HCT116 (cell line): ENCODE results near the gene HOXA7. TPM values are rescaled to one million over a fixed set of nuclear protein-coding genes. Genes with fewer than 3 reads are reported as not detected.
A peak's percentile ranks its signal among the peaks of the same experiment; 100 is the strongest.

ENCODE experiments used
- ATAC-seq: fragments of 200-7000 bp; cut with Tn5 transposase; 2 replicates; pipeline ENCODE4 v1.9.1; 2020; ENCODE audit warnings: mild to moderate bottlenecking, moderate library complexity
- BruUV-seq: library from RNA; stranded (reverse); fragments of 400-500 nt; replicated peaks from 2 replicates; lab custom pipeline; 2021; lab: Mats Ljungman, UMichigan
- CTCF ChIA-PET: fragments of 300-600 bp; sonication (Branson Sonifier 250); formaldehyde crosslinking; loops from one replicate; lab custom pipeline; 2021; ENCODE audit warnings: antibody characterized with exemption; lab: Charles Lee
- POLR2A ChIA-PET: fragments of 300-600, 350-600 bp; sonication (Branson Sonifier 250); formaldehyde crosslinking; loops from one replicate; lab custom pipeline; 2021; ENCODE audit warnings: antibody characterized with exemption; lab: Charles Lee
- RAD21 ChIA-PET, 2 experiments: fragments of 300-600 bp; sonication (Branson Sonifier 250); formaldehyde crosslinking; loops; one replicate each; lab custom pipeline; 2023; ENCODE audit warnings: low total read pairs in 2 of 2; ENCODE audit not compliant: uncharacterized antibody in 2 of 2, unreplicated experiment in 2 of 2, low non-redundant PET in 1 of 2; lab: Charles Lee
- DNase-seq: peaks from one replicate; pipeline ENCODE4 v3.0.0-alpha.2; 2010; ENCODE audit warnings: low read depth, low spot score
- H2AFZ ChIP-seq: fragments of 200-600 bp; shearing (Covaris generic), sonication (generic); 2 replicates; pipeline ENCODE4 v1.6.1; 2017; ENCODE audit warnings: low read depth, mixed run types, mixed read lengths, antibody characterized with exemption, low read length; ENCODE audit not compliant: poor library complexity, severe bottlenecking
- H3K27ac ChIP-seq: 2 replicates; pipeline ENCODE4 v1.5.1; 2012; ENCODE audit warnings: low read depth, low read length
- H3K27me3 ChIP-seq: fragments of 200-600 bp; sonication (generic); 2 replicates; pipeline ENCODE4 v1.6.1; 2016; ENCODE audit warnings: mixed run types, low read length, mixed read lengths; ENCODE audit not compliant: insufficient read depth
- H3K36me3 ChIP-seq, 2 experiments: fragments of 200-500 bp in 1 of 2; fragments of 200-600 bp in 1 of 2; sonication (Bioruptor generic) in 1 of 2; sonication (generic) in 1 of 2; 2 replicates each; pipeline versions ENCODE4 v1.5.1 to v1.6.1; 2014 to 2016; ENCODE audit warnings: low read length in 2 of 2, inconsistent platforms in 1 of 2, mixed read lengths in 1 of 2, mixed run types in 1 of 2; ENCODE audit not compliant: insufficient read depth in 2 of 2, control insufficient read depth in 1 of 2
- H3K4me1 ChIP-seq, 2 experiments: fragments of 200-600 bp in 1 of 2; sonication (generic) in 1 of 2; 2 replicates each; pipeline versions ENCODE4 v1.5.1 to v1.6.1; 2012 to 2017; ENCODE audit warnings: low read length in 2 of 2, inconsistent platforms in 1 of 2, mild to moderate bottlenecking in 1 of 2, mixed read lengths in 1 of 2, mixed run types in 1 of 2, moderate library complexity in 1 of 2; ENCODE audit not compliant: insufficient read depth in 2 of 2, control insufficient read depth in 1 of 2
- H3K4me2 ChIP-seq: fragments of 200-600 bp; sonication (generic); 2 replicates; pipeline ENCODE4 v1.6.1; 2017; ENCODE audit warnings: mixed run types, low read length, mixed read lengths
- H3K4me3 ChIP-seq, 2 experiments: fragments of 200-600 bp in 1 of 2; sonication (generic) in 1 of 2; replicated peaks in 1 of 2; 2 replicates each; pipeline ENCODE4 v1.5.1; 2011 to 2016; ENCODE audit warnings: low read length in 2 of 2, control low read depth in 1 of 2, low read depth in 1 of 2, mild to moderate bottlenecking in 1 of 2, mixed read lengths in 1 of 2, mixed run types in 1 of 2
- H3K79me2 ChIP-seq: fragments of 200-600 bp; sonication (generic); 2 replicates; pipeline ENCODE4 v1.6.1; 2017; ENCODE audit warnings: mild to moderate bottlenecking, mixed run types, low read length, moderate library complexity, mixed read lengths; ENCODE audit not compliant: insufficient read depth
- H3K9ac ChIP-seq: fragments of 200-600 bp; sonication (generic); 2 replicates; pipeline ENCODE4 v1.6.1; 2016; ENCODE audit warnings: low read length, mixed read lengths
- H3K9me2 ChIP-seq: fragments of 200-600 bp; sonication (generic), shearing (Covaris generic); 2 replicates; pipeline ENCODE4 v1.6.1; 2017; ENCODE audit warnings: mixed run types, mild to moderate bottlenecking, moderate library complexity; ENCODE audit not compliant: insufficient read depth
- H3K9me3 ChIP-seq, 2 experiments: fragments of 200-500 bp in 1 of 2; fragments of 200-600 bp in 1 of 2; sonication (Bioruptor generic) in 1 of 2; sonication (generic) in 1 of 2; 2 replicates each; pipeline ENCODE4 v1.6.1; 2014 to 2017; ENCODE audit warnings: low read length in 2 of 2, mixed read lengths in 2 of 2, inconsistent platforms in 1 of 2, low read depth in 1 of 2, mild to moderate bottlenecking in 1 of 2, mixed run types in 1 of 2, moderate library complexity in 1 of 2; ENCODE audit not compliant: control insufficient read depth in 1 of 2, insufficient read depth in 1 of 2
- H4K20me1 ChIP-seq: fragments of 200-600 bp; sonication (generic), shearing (Covaris generic); 2 replicates; pipeline ENCODE4 v1.6.1; 2017; ENCODE audit warnings: mixed run types, mild to moderate bottlenecking, moderate library complexity; ENCODE audit not compliant: insufficient read depth
- CBX3 ChIP-seq: IDR thresholded peaks from 2 replicates; pipeline ENCODE4 v1.6.1; 2012; ENCODE audit warnings: low read depth
- CEBPB ChIP-seq: IDR thresholded peaks from 2 replicates; pipeline ENCODE4 v1.6.1; 2012; ENCODE audit warnings: low read depth
- FOSL1 ChIP-seq: IDR thresholded peaks from 2 replicates; pipeline ENCODE4 v1.6.1; 2012; ENCODE audit warnings: low read depth
- JUND ChIP-seq: IDR thresholded peaks from 2 replicates; pipeline ENCODE4 v1.6.1; 2012
- MAX ChIP-seq: IDR thresholded peaks from 2 replicates; pipeline ENCODE4 v1.6.1; 2012
- SIN3A ChIP-seq: IDR thresholded peaks from 2 replicates; pipeline ENCODE4 v1.6.1; 2012; ENCODE audit warnings: low read depth
- SRF ChIP-seq: IDR thresholded peaks from 2 replicates; pipeline ENCODE4 v1.6.1; 2012; ENCODE audit warnings: low read depth
- YY1 ChIP-seq: IDR thresholded peaks from 2 replicates; pipeline ENCODE4 v1.6.1; 2011; ENCODE audit warnings: low read length, low read depth, moderate library complexity, mild to moderate bottlenecking; ENCODE audit not compliant: insufficient replicate concordance; ENCODE audit errors: extremely low read depth
- ZFX ChIP-seq: fragments of 450-650 bp; IDR thresholded peaks from 2 replicates; pipeline ENCODE4 v1.6.1; 2017
- ZNF274 ChIP-seq: fragments of 200-500 bp; sonication (Bioruptor generic); IDR thresholded peaks from 2 replicates; pipeline ENCODE4 v1.6.1; 2014; ENCODE audit warnings: mild to moderate bottlenecking, low read depth, low read length, inconsistent platforms
- intact Hi-C: fragments of 100-400 bp; cut with micrococcal nuclease; formaldehyde crosslinking; loops from 2 replicates; pipeline ENCODE4 v1.10.0; 2022
- total RNA-seq: library from RNA; stranded (reverse); gene quantifications from one replicate; pipeline ENCODE4 v1.2.1, GENCODE V29; 2021; ENCODE audit not compliant: unreplicated experiment

The HOXA7 gene
- total RNA-seq, 1 experiment from 2014 or later, result 15.0 TPM

- DNase-seq, result no peak
- H3K4me3 ChIP-seq, result no peak overlapping the region
- no TSS peak for BruUV-seq
- TF ChIP-seq CEBPB, result no peak
- TF ChIP-seq SIN3A, result no peak
- TF ChIP-seq SRF, result no peak
- TF ChIP-seq ZNF274, result no peak
- TF ChIP-seq ZFX, result no peak
- no peak for TF ChIP-seq YY1
- no peak for TF ChIP-seq FOSL1
- TF ChIP-seq CBX3, result no peak
- no peak for TF ChIP-seq JUND
- TF ChIP-seq MAX, result no peak
- TF ChIP-seq, all 23 proteins: peak for 0
- POLR2A ChIA-PET, result interaction anchor here (1.1 kb wide), 1 partner anchor 15 kb away, joined by 3 read pairs; no protein-coding TSS in a partner anchor
- Histone ChIP-seq H3K4me1 (peaks cover 18 to 32% of the 10 kb centered on the region in 2 experiments), H4K20me1 (no peaks in the 10 kb centered on the region), H3K27ac (no peak overlapping the region), H3K9me2 (no peaks in the 10 kb centered on the region), H3K4me2 (peak overlapping the region; percentile 100; the same call in 1 of the 2 replicates), H2AFZ (no peak overlapping the region), H3K9me3 (no peaks in the 10 kb centered on the region), H3K79me2 (peaks cover 19% of the 10 kb centered on the region; the same call in 1 of the 2 replicates), H3K27me3 (no peaks in the 10 kb centered on the region), H3K36me3 (no peaks in the 10 kb centered on the region), H3K9ac (no peak overlapping the region)
- CTCF ChIA-PET, result interaction anchor here (2.0 to 2.2 kb wide), 2 partner anchors 10 to 908 kb away, joined by 7 to 8 read pairs; no protein-coding TSS in a partner anchor
- ATAC-seq, result no peak
- RAD21 ChIA-PET, result no interaction called here
- intact Hi-C loops, result no loop called here
Measured at GRCh38 chr7:27185854-27186667, 29.6 kb upstream of the HOXA7 start.
